ENCODE results near the gene GNA15. TPM values are rescaled to one million over a fixed set of nuclear protein-coding genes. Genes with fewer than 3 reads are reported as not detected.

Gene GNA15
- total RNA-seq, 2 donors from 2014 or later, result not detected

GRCh38 chr19:3194106-3195087 lies 58.6 kb downstream of the GNA15 start:
- H3K27ac ChIP-seq (ENCODE audit: low read depth, low read length), result no peak overlapping the region
- WGBS, 2 experiments (ENCODE audit: insufficient coverage in 1 of 2, insufficient read length in 1 of 2), result 89% methylated on average over 11 to 17 of the region's 17 CpGs
- H3K9ac ChIP-seq (ENCODE audit: extremely low read depth, low read length, poor library complexity, severe bottlenecking), result no peak overlapping the region
- no peaks in the 10 kb centered on the region for H3K4me1 ChIP-seq (ENCODE audit: control insufficient read depth, insufficient read depth, low read length)
- TF ChIP-seq CTCF (conservative IDR thresholded peaks at IDR 0.05), result no peak
- Mint-ChIP-seq H3K4me3 (no peak overlapping the region), H3K27me3 (ENCODE audit: insufficient read depth) (no peaks in the 10 kb centered on the region), H3K4me1 (no peaks in the 10 kb centered on the region), H3K36me3 (ENCODE audit: low read depth) (peaks cover 24% of the 10 kb centered on the region), H3K9me3 (no peaks in the 10 kb centered on the region), H3K27ac (no peak overlapping the region)
- H3K4me3 ChIP-seq (ENCODE audit: low read length), result no peak overlapping the region
- H3K9me3 ChIP-seq (ENCODE audit: control insufficient read depth, low read length), result no peaks in the 10 kb centered on the region
- peaks cover 8% of the 10 kb centered on the region for H3K36me3 ChIP-seq (ENCODE audit: control insufficient read depth, insufficient read depth, low read length)
- H3K27me3 ChIP-seq (ENCODE audit: control insufficient read depth, insufficient read depth, low read length, poor library complexity, severe bottlenecking), result no peaks in the 10 kb centered on the region
- no peak for DNase-seq

- H3K27ac ChIP-seq (ENCODE audit: low read depth, low read length), result no peak overlapping the region
- H3K36me3 ChIP-seq (ENCODE audit: control insufficient read depth, insufficient read depth, low read length), result peaks cover 7% of the 10 kb centered on the region
- DNase-seq, result no peak
- H3K36me3 Mint-ChIP-seq (ENCODE audit: low read depth), result peaks cover 23% of the 10 kb centered on the region
- 94 to 97% methylated on average over 31 to 42 of the region's 42 CpGs for WGBS, 2 experiments (ENCODE audit: insufficient coverage in 1 of 2, insufficient read length in 1 of 2)
- no peak overlapping the region for H3K27ac Mint-ChIP-seq
- no peaks in the 10 kb centered on the region for H3K27me3 Mint-ChIP-seq (ENCODE audit: insufficient read depth)
- H3K4me1 Mint-ChIP-seq, result no peaks in the 10 kb centered on the region
- no peak for TF ChIP-seq CTCF (conservative IDR thresholded peaks at IDR 0.05)
- no peak overlapping the region for H3K9ac ChIP-seq (ENCODE audit: extremely low read depth, low read length, poor library complexity, severe bottlenecking)
- H3K9me3 ChIP-seq (ENCODE audit: control insufficient read depth, low read length), result no peaks in the 10 kb centered on the region
- H3K4me3 Mint-ChIP-seq, result no peak overlapping the region
- H3K4me1 ChIP-seq (ENCODE audit: control insufficient read depth, insufficient read depth, low read length), result no peaks in the 10 kb centered on the region
- H3K4me3 ChIP-seq (ENCODE audit: low read length), result no peak overlapping the region
- H3K9me3 Mint-ChIP-seq, result no peaks in the 10 kb centered on the region
- no peaks in the 10 kb centered on the region for H3K27me3 ChIP-seq (ENCODE audit: control insufficient read depth, insufficient read depth, low read length, poor library complexity, severe bottlenecking)
Observed at GRCh38 chr19:3196064-3196932, 60.5 kb downstream of the GNA15 start.

GRCh38 chr19:3196933-3197205 lies 61.0 kb downstream of the GNA15 start:
- no peak overlapping the region for H3K4me3 ChIP-seq (ENCODE audit: low read length)
- peaks cover 7% of the 10 kb centered on the region for H3K36me3 ChIP-seq (ENCODE audit: control insufficient read depth, insufficient read depth, low read length)
- no peak overlapping the region for H3K9ac ChIP-seq (ENCODE audit: extremely low read depth, low read length, poor library complexity, severe bottlenecking)
- peaks cover 24% of the 10 kb centered on the region for H3K36me3 Mint-ChIP-seq (ENCODE audit: low read depth)
- H3K9me3 ChIP-seq (ENCODE audit: control insufficient read depth, low read length), result no peaks in the 10 kb centered on the region
- no peak overlapping the region for H3K27ac Mint-ChIP-seq
- no peaks in the 10 kb centered on the region for H3K9me3 Mint-ChIP-seq
- TF ChIP-seq CTCF (conservative IDR thresholded peaks at IDR 0.05), result no peak
- WGBS, 2 experiments (ENCODE audit: insufficient coverage in 1 of 2, insufficient read length in 1 of 2), result 90 to 91% methylated on average over 11 to 14 of the region's 14 CpGs
- no peak overlapping the region for H3K4me3 Mint-ChIP-seq
- no peaks in the 10 kb centered on the region for H3K27me3 Mint-ChIP-seq (ENCODE audit: insufficient read depth)
- no peak for DNase-seq
- H3K4me1 ChIP-seq (ENCODE audit: control insufficient read depth, insufficient read depth, low read length), result no peaks in the 10 kb centered on the region
- H3K27me3 ChIP-seq (ENCODE audit: control insufficient read depth, insufficient read depth, low read length, poor library complexity, severe bottlenecking), result no peaks in the 10 kb centered on the region
- H3K27ac ChIP-seq (ENCODE audit: low read depth, low read length), result no peak overlapping the region
- no peaks in the 10 kb centered on the region for H3K4me1 Mint-ChIP-seq
